ENCODE results near the gene SIM1.

DNA sequence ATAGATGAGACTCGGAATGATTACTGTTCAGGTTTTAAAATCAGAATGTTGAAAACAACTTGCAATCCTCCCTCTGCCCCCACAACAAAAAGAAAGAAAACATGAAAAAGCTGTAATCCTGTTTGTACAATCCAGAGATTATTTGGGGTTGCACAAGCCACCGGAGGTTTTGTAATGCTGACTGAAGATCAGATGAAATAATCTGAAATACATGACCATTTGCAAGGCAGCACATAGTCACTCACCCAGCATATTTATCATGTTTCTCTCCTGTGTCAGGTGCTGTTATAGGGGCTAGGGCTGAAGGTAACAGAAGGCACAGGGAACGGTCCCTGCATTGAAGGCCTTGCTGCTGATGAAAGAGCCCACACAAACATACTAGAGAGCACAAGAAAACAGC lies 85.3 kb downstream of the SIM1 start:
- TF ChIP-seq, protein P1, sequence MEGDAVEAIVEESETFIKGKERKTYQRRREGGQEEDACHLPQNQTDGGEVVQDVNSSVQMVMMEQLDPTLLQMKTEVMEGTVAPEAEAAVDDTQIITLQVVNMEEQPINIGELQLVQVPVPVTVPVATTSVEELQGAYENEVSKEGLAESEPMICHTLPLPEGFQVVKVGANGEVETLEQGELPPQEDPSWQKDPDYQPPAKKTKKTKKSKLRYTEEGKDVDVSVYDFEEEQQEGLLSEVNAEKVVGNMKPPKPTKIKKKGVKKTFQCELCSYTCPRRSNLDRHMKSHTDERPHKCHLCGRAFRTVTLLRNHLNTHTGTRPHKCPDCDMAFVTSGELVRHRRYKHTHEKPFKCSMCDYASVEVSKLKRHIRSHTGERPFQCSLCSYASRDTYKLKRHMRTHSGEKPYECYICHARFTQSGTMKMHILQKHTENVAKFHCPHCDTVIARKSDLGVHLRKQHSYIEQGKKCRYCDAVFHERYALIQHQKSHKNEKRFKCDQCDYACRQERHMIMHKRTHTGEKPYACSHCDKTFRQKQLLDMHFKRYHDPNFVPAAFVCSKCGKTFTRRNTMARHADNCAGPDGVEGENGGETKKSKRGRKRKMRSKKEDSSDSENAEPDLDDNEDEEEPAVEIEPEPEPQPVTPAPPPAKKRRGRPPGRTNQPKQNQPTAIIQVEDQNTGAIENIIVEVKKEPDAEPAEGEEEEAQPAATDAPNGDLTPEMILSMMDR (IDR thresholded peaks at IDR 0.05; ENCODE audit: low read depth, low read length), result no peak
- no peak for TF ChIP-seq EZH2phosphoT487 (IDR thresholded peaks at IDR 0.05; ENCODE audit: low read depth)

All from OCI-LY3 (cell line).